GM21447 (cell line): ENCODE data around the gene ARID3B.

ENCODE experiments used
- ATAC-seq: cut with Tn5 transposase; IDR thresholded peaks from one replicate; pipeline ENCODE4 v1.9.1; 2021; ENCODE audit not compliant: unreplicated experiment

The ARID3B gene

DNA sequence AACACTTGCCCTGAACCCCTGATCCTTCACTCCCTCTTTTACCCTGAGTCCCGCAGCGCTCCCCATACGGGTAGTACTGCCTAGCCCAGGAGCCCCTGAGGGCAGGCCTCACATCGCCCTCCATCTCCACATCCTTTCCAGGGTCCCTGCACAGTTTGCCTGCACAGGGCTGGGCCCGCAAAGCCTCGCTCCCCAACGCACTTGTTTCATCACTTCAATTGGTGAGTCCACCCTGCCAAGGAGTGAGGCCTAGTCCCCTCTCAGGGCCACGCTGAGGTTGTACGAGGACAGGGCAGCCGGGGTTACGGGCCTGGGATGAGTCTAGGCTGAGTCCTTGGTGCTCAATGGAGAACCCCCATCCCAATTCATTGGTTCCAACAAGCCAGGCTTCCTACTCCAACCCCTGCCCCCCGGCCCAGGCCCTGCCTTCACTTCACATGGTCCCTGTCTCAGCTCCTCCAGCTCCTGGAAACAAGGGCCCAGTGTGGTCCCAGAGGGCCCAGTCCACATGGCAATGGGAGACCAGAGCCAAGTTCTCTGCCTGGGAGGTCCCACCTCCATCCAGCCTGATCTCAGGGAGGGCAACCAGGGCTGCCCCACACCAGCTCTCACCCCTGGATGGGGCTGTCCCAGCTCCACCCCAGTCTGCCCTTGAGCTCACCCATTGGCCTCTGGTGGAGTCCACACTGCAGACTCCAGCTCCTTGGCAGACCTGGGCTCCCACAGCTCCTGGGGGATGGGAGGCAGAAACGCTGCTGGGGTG, 62.2 kb downstream of the ARID3B start:
- no peak for ATAC-seq

DNA sequence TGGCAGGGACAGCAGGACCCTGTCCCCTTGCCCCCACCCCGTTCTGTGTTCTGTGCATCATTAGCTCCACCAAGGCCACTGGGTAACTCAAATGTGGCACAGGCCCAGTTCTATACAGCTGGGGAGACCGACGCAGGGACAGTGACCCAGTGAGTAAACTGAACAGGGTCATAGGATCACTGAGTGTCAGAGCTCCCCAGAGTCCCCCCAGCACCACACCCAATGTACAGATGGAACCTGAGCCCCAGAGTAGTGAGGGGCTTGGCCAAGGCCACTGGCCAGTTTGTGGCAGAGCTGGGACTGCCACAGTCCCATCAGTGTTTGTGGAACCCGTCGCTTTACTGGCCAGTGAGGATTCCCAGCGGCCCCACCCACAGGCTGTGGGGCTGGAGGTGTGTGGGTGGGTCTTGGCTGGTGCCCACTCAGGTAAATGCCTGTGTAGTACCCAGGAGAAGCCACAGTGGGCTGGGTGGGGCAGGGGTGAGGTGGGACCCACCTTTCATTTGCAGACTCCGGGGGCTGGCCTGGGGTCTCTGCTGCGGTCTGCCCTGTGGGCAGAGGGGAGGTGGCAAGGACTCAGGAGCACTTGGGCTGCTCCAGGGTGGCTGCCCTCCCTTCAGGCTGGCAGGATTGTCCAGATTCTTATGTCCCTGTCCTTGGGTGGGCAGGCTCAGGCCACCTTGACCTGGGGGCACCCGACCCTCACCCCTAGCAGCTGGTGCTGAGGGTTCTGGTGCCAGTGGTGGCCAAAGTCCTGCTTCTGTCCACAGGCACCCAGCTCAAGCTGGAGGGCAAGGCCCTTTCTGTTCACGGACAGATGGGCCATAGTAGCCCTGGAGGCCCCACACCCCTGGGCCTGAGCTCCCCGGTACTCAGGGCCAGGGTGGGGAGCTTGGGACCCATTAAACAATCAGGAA, 63.0 kb downstream of the ARID3B start:
- no peak for ATAC-seq

DNA sequence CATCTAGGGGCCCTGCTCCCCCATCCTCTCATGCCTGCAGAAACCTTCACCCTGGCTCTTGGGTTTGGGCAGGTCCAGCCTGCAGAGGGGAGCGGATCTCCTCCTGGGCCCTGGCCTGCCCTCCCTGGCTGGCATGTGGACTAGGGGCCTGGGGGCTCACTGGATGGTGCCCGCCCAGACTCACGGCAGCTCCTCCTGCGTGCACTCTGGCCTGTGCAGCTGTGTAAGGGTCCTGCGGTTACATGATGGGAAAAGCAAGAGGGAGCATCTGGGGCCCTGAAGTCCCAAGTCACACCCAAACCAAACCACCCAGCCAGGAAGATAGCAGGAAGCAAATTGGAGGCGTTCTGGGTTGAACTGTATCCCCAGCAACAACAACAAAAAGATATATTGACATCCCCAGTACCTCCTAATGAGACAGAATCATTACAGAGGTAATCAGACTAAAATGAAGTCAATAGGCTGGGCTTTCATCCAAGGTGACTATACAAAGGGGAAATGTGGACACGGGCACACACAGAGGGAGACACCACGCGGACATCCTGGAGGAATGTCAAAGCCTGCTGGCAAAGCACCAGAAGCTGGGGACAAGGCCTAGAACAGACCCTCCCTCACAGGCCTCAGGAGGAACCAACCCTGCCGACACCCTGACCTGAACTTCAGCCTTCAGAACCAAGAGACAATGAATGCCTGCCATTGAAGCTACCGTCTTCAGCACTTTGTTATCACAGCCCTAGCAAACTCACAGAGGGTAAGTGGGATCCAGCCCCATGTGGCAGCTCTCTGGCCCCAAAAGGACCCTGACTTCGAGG, 64.2 kb downstream of the ARID3B start:
- ATAC-seq: no peak

DNA sequence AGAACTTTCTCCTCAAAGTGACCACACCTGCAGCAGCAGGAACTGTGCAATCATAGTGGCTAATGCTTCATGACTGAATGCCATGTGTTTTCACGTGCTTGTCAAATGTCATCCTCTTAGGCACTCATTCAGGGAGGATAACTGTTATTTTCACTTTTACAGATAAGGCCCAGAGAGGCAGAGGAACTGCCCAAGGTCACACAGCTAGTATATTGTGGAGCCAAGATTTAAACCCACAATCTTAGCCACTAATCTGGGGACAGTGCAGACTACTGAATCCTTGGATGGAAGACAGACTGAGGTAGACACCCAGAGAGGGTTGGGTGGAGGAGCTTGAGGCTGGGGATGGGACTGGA, 64.8 kb downstream of the ARID3B start:
- no peak for ATAC-seq

DNA sequence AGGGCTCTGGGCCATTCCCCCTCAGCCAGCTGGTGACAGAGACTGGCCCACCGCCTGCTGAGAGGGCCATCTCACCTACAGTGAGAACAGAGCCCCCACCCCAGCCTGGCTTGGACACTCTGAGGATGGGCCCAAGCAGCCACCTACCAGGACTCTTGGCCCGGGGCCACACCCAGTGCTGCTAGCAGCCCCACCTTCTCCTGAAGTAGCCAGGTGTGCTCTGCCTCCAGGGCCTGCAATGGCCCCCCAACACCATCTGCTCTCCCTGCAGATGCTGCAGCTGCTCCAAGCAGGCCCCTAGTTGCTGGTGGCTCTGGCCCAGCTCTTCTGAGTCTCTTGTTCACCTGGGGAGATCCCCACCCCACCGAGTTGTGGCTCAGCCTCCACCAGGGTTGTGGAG, 67.8 kb downstream of the ARID3B start:
- no peak for ATAC-seq

DNA sequence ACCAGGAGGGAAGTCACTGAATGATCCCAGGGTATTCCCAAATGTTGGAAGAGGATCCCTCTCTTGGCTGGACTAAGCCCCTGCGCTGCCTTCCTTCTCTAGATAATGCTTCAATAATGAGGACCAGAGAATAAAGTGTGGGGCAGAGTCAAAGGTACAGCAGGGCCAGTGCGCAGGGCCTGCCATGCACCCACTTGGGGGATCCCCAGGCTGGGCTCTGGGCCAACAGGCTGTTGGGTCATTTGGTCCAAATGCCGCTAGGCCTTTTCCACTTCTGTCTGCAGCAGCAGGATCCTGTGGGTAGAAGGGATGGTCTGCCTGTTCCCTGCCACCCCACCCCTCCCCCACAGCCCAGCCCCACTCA, 68.9 kb downstream of the ARID3B start:
- no peak for ATAC-seq

DNA sequence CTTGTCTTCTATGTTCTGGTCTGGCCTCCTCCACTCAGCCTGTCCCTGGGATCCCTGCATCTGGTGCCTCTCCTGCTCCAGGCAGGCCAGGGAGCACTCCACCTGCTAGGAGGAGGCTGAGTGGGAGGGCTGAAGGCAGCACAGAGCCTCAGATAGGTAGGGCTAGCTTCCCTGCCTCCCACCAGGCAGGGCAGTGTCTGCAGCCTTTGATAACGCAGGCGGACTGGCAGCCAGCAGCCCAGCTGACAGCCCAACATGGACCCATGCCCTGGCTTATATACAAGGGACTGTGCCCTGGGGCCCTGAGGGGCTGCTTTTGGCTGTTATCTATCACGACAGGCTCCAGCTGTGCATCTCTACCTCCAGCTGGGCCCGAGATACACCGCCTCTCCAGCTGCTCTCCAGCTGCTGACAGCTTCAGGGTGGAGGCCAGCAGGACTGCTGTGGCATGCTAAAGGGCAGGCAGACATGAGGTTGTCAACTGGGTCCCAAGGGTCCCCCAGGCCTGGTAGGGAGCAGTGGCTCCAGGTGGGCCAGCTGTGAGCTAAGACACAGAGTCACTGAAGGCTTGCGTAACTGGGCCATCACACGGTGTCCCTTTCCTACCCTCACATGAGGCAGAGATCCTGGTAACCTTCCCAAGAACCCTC, 69.4 kb downstream of the ARID3B start:
- ATAC-seq: no peak

DNA sequence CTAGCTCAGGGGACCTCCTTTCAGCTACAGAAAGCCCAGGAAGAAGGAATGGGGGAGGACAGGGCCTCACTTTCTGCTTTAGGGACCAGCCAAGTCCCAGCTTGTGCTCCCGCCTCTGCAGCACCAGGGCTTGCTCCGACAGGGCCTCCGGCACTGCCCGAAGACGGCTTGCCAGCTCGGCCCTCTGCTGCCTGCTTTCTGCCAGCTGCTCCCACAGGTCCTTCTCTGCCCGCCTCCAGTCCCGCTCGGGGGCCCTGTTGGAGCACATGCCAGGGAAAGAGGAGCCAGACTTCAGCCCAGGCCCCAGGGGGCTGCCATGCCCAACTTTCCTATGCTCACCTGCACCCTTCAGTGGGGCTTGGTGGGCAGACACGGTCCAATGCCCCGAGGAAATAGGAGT, 70.3 kb downstream of the ARID3B start:
- ATAC-seq: no peak

DNA sequence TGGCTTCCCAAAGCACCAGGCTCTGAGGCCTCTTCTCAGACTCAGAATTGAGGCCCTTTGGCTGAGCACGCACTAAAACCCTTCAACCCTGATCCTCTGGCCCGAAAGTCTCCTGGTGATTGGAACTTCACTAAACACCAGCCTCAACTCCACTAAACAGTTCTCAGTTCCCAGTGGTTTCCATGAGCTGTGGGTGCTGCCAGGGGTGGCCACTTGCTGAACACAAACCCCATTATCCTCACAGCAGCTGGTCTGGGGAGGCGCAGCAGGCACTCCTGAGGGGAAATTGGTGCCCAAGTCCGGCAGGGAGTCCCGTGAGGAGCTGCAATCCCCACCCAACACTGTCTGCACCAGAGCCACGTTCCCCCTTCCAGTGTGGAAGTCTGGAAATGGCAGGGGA, 70.8 kb downstream of the ARID3B start:
- no peak for ATAC-seq

DNA sequence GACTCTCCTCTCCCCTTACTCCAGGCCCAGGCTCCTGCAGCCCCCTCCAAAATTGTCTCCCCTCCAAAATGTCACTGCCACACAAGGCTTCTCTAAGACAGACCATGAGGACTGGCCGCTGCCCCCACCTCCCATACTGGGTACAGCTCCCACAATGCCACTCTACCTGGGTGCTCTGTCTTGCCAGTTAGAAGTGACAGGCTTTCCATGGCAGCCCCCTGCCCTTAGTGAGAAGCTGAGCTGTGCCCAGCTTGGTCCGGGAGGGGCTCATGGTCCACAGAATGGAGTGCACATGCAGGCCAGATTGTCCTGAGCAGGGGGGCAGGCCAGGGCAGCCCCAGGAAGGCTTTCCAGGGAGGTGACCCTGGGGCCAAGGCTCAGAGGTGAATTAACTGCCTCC, 71.7 kb downstream of the ARID3B start:
- no peak for ATAC-seq

DNA sequence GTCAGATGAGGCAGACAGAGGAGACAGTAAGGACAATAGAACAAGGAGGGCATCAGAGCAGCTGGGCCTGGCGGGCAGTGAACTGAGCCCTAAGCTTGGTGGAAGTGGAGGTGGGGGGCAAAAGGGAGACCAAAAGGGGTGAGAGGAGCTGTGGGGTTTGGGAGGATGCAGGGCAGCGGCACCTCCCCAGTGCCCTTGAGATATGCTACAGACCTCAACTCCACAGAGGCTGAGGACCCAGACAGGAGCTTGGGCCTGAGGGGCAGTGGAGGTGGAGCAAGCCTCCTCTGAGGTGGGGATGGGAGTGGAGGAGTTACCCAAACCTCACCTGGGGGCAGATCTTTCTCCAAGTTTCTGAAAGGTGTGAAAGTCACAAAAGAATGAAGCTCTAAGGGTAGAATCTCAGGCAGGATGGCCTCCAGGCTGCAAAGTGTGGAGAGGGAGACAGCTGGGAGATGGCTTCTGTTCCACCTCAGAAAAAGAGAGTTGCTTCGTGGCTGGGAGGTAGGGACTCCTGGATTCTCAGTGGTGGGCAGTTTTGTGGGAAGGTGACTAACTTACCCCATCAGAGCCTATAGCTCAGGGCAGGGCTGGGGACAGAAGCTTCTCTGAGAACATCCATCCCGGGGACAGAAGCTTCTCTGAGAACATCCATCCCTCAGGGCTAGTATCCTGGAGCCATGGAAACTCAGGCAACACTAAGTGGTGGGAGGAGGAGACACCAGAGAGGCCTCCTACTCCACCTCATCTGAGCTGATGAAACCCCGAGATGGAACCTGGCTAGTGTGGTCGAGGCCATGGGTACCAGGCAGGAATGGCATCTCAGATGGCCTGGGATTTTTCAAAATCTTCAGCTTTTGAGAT, 72.3 kb downstream of the ARID3B start:
- ATAC-seq: no peak

DNA sequence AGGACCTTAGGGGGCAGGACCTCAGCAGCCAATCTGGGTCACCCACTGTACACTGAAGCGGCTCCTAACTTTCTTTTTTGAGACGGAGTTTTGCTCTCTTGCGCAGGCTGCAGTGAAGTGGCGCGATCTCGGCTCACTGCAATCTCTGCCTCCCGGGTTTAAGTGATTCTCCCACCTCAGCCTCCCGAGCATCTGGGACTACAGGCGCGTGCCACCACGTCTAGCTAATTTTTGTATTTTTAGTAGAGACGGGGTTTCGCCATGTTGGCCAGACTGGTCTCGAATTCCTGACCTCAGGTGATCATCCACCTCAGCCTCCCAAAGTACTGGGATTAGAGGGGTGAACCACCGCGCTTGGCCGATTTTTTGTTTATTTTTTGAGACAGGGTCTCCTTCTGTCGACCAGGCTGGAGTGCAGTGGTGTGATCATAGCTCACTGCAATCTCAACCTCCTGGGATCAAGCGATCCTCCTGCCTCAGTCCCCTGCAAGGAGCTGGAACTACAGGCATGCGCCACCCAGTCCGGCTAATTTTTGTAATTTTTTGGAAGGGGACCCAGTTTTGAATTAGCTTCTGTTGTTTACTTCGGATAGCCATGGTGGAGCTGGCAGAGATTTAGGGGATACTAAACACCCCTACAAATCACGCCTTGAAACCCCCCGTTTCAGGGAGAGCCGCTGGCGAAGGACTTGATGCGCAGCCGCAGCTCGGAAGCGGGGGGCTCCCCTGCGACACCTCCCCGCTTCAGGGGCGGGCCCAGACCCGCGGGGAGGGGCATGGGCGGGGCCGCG, 73.1 kb downstream of the ARID3B start:
- ATAC-seq: no peak

DNA sequence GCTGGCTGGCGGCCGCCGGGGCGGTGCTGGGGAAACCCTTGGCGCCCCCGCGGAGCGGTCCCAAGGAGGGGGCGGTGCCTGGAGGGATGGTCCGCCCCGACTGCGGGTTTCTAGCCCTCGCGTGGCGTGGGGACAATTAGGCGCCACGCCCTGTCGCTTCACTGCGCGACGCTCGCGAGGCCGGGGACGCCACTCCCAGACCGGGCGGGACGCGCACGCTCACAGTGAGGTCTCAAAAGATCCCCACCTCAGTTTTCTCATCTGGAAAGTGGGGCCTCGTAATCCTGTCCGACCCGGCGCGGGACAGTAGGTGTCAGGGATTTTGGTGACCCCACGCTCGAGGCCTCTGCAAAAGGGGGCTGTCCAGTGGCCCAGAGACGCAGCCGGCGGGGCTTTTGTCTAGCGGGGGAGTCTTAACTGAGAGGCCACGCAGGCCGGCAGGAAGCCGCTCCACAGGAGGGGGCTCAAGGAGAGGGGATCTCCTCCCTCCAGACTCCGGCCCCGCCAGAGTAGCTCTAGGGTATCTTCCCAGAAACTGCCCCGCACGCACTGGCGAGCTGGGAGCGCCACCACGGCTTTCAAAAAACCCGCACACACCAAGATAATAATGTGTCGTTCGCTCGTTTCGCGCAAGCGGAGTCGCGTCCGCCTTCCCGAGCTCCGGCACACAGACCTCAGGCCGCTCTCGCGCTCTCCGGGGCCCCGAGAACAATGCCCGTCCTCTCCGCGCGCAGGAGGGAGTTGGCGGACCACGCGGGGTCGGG, 73.9 kb downstream of the ARID3B start:
- peak; percentile 42 for ATAC-seq

DNA sequence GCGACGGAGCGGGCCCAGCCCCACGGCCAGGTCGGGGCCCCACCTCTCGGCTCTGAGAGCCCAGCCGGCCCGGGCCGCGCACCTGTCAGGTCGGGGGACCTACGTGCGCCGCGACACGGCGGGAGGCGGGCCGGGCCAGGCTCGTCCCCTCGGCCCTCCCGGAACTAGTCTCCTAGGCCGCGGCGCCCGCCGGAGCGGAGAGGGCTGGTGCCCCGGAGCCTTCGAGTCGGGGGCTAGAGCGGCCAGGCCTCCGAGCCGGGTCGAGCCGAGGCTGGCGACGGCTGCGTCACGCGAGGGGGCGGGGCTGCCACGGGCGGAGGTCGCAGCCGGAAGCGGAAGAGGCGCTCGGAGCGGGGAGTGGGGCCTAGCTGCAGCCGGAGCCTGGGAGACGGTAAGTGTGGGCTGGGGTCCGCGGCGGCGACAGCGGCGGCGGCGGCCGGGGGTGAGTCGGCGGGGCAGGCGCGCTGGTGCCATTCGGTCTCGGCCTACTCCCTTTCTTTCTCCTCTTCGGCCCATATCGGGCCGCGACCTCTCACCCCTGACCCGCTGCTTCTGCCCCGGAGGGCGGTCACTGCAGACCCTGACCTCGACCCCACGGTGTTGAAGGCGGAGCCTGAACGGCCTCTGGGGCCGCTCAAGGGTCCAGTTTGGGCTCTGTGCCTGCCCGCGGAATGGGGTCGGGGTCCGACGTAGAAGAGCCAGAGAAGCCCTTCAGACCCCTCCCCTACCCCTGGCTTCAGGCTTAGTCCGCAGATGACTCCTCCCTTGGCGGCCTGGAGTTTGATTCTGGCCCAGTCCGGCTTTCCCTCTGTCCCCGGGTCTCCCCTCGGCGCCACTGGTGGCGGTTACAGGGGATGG, 74.7 kb downstream of the ARID3B start, which contains the start of gene CLK3:
TSS of gene CLK3 (plus strand) at position 329 of the 858 bp plus-strand sequence. CDS start 3,361 bp downstream, outside the sequence.
- peak; percentile 67 for ATAC-seq

DNA sequence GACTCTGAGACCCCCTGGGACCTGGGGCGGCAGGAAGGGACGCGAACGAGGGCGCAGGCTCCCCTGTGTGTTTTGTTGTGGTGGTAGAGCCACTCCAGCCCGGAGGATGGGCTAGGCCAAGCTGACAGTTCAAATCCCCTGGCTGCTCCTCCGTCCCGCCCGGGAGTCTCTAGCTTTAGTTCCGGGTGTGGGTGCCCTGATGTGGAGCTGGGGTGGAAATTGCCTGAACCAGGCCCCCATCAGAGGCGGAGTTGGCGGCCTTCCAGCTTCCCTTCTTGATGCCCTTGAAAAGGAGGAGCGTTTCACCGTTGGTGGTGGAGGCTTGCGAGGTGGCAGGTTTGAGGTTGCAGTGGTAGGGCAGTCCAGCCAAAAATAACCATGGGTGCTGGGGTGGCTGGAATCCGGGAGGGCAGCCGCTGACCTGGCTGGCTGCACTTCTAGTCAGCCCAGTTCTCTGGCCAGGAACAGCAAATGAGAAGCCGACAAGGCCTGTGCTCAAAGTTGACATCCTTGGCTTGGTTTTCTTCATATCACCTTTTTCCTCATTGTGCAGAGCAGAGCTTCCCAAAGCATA, 75.4 kb downstream of the ARID3B start:
- no peak for ATAC-seq

DNA sequence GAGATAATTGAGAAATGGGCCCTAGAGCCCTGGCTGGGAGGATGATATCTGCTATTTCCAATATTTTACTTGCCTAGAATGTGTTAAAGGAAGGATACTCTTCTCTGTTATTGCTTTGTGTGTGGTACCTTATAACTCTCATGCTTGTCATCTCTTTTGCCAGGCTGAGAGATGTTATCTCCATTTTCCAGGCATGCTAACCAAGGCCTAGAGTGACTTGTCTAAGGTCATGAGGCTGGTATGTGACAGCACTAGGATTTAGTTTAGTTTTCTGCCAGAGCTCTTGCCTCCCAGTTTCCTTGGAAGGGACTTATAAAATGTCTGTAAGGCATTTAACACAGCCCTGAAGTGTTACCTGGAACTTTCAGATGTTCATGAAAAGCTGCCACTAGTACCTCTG, 76.0 kb downstream of the ARID3B start:
- no peak for ATAC-seq
